ENCODE data around the gene ZNF474.
"Not testable (repeated sequence)": the region's sequence is repeated elsewhere in the genome, so short reads cannot be mapped to it uniquely, and the experiment has no call there.

ZNF474 gene

DNA sequence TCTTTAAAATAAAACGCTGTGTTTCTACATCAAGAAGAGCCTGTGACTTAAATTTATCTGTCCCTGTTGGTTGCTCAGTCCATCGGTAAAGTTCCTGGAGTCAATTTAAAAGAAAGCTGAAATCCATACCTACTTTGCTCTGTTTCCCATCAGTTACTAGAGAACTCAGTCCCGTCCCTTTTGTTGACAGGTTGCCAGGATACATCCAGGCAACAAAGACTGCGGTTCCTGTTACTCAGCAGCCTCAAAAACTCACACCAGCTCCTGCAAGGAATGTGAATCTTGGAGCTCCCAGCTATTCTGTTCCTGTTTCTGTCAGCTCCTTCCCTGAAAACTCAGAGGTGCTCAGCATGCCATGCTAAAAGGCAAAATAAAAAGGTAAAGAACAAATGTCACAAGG is at the start of gene ZNF474:
Gene ZNF474, plus strand, starts transcription at position 241 of the 400 bp plus-strand sequence. CDS start 22,445 bp downstream, outside the sequence.
- no peaks in the 10 kb centered on the region for H3K9me3 Mint-ChIP-seq (ENCODE audit: low read depth)

DNA sequence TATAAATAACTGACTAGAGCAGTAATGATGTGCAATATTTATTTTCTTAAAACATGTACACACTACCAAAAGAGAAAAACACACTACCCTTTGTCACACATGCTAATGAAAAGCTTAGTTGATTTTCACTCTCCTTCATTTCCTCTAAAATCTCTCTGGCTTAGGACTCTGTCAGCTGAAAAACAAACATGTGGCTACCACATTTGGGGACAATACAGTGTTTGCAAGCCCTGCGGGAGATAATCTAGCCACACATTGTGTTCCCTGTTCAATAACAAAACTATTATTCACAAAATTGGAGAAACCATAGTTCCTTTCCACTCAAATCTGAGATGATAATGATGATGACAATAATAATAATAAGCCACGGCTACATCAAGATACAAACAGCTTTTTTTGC is 47.8 kb upstream of the ZNF474 start:
- Mint-ChIP-seq H3K36me3 (no peaks in the 10 kb centered on the region), H3K9me3 (ENCODE audit: low read depth) (no peaks in the 10 kb centered on the region), H3K4me1 (ENCODE audit: low read depth) (peaks cover 14% of the 10 kb centered on the region), H3K27ac (no peak overlapping the region), H3K27me3 (peaks cover 25% of the 10 kb centered on the region), H3K4me3 (no peak overlapping the region)

More for the DNA sequence above, at the start of gene ZNF474:
- Mint-ChIP-seq H3K36me3 (no peaks in the 10 kb centered on the region), H3K27me3 (peaks cover 2% of the 10 kb centered on the region), H3K4me1 (ENCODE audit: low read depth) (no peaks in the 10 kb centered on the region), H3K27ac (no peak within 1 kb of the TSS), H3K4me3 (no peak within 1 kb of the TSS)

- H3K27ac Mint-ChIP-seq = no peak overlapping the region
- no peaks in the 10 kb centered on the region for H3K9me3 Mint-ChIP-seq (ENCODE audit: low read depth)
- peaks cover 15% of the 10 kb centered on the region for H3K27me3 Mint-ChIP-seq
- no peaks in the 10 kb centered on the region for H3K36me3 Mint-ChIP-seq
- H3K4me3 Mint-ChIP-seq = no peak overlapping the region
- no peaks in the 10 kb centered on the region for H3K4me1 Mint-ChIP-seq (ENCODE audit: low read depth)
These were observed 45.8 kb upstream of the ZNF474 start for GRCh38 chr5:122083535-122083934.

DNA sequence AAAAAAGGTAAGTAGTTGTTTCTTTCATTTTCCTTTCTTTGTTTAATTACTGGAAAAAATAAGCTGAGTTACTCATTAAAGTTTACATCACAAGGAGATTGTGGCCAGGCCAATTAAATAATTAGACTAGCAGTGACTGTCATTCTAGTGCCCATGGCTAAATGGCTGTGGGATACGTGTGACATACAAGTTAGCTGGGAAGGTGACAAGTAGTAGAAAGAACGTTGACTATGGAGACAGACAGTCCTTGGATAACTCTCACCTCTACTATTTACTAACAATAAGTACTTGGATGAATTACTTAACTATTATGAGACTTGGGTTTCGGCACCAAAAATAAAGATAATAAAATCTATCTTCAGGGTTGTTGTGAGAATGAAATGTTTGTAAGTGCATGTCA is 44.3 kb upstream of the ZNF474 start:
- no peak overlapping the region for H3K27ac Mint-ChIP-seq
- peaks cover 8% of the 10 kb centered on the region for H3K27me3 Mint-ChIP-seq
- H3K9me3 Mint-ChIP-seq (ENCODE audit: low read depth) = no peaks in the 10 kb centered on the region
- no peaks in the 10 kb centered on the region for H3K4me1 Mint-ChIP-seq (ENCODE audit: low read depth)
- H3K36me3 Mint-ChIP-seq = no peaks in the 10 kb centered on the region
- H3K4me3 Mint-ChIP-seq = no peak overlapping the region

GRCh38 chr5:122089096-122090013 is 40.0 kb upstream of the ZNF474 start:
- no peaks in the 10 kb centered on the region for H3K36me3 Mint-ChIP-seq
- H3K4me1 Mint-ChIP-seq (ENCODE audit: low read depth) = no peaks in the 10 kb centered on the region
- no peak overlapping the region for H3K4me3 Mint-ChIP-seq
- H3K9me3 Mint-ChIP-seq (ENCODE audit: low read depth) = no peaks in the 10 kb centered on the region
- no peak overlapping the region for H3K27ac Mint-ChIP-seq
- peaks cover 5% of the 10 kb centered on the region for H3K27me3 Mint-ChIP-seq

DNA sequence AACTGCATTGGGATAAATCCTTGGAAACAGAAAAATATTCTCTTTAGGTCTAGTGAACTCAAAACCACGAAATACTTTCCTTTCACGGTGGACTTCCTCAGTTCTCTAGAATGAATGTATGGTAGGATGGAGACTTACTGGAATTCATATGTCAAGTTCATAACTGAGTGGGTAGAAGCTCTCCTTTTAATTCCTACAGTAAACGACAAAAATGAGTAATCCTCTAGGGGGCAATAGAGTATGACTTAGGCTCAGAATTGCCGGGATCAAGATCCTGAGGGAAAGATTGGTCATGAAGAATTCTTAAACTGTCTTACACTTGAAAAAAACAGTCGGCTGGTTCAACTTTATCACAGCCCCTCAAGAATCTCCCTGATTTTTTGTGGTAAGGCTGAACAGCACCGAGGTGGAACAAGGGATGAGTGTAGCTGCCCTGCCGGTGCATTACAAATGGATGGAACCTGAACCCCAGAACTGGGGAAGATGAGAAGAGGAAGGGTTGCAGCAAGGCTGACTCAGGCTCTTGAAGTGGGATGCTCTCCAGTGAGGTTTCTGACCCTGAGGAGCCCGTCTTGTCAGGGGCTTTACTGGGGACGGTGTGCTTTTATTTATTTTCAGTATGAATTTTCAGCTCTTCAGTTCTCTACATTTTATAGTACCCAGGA is 37.3 kb upstream of the ZNF474 start:
- H3K36me3 Mint-ChIP-seq = no peaks in the 10 kb centered on the region
- peaks cover 5% of the 10 kb centered on the region for H3K27me3 Mint-ChIP-seq
- no peak overlapping the region for H3K4me3 Mint-ChIP-seq
- no peaks in the 10 kb centered on the region for H3K9me3 Mint-ChIP-seq (ENCODE audit: low read depth)
- H3K27ac Mint-ChIP-seq = no peak overlapping the region
- H3K4me1 Mint-ChIP-seq (ENCODE audit: low read depth) = no peaks in the 10 kb centered on the region

- no peak overlapping the region for H3K27ac Mint-ChIP-seq
- H3K4me3 Mint-ChIP-seq = no peak overlapping the region
- H3K36me3 Mint-ChIP-seq = no peaks in the 10 kb centered on the region
- H3K4me1 Mint-ChIP-seq (ENCODE audit: low read depth) = no peaks in the 10 kb centered on the region
- H3K9me3 Mint-ChIP-seq (ENCODE audit: low read depth) = no peaks in the 10 kb centered on the region
- peaks cover 2% of the 10 kb centered on the region for H3K27me3 Mint-ChIP-seq
These were observed 35.7 kb upstream of the ZNF474 start for GRCh38 chr5:122093415-122094180.

GRCh38 chr5:122094251-122094650 is 35.1 kb upstream of the ZNF474 start:
- not testable (repeated sequence) for H3K36me3 Mint-ChIP-seq; H3K27ac Mint-ChIP-seq; H3K27me3 Mint-ChIP-seq; H3K4me1 Mint-ChIP-seq (ENCODE audit: low read depth); H3K9me3 Mint-ChIP-seq (ENCODE audit: low read depth); H3K4me3 Mint-ChIP-seq

- Mint-ChIP-seq H3K4me3 (no peak overlapping the region), H3K36me3 (no peaks in the 10 kb centered on the region), H3K9me3 (ENCODE audit: low read depth) (no peaks in the 10 kb centered on the region), H3K4me1 (ENCODE audit: low read depth) (no peaks in the 10 kb centered on the region), H3K27me3 (no peaks in the 10 kb centered on the region), H3K27ac (no peak overlapping the region)
These were observed 34.2 kb upstream of the ZNF474 start for GRCh38 chr5:122095158-122095557.

DNA sequence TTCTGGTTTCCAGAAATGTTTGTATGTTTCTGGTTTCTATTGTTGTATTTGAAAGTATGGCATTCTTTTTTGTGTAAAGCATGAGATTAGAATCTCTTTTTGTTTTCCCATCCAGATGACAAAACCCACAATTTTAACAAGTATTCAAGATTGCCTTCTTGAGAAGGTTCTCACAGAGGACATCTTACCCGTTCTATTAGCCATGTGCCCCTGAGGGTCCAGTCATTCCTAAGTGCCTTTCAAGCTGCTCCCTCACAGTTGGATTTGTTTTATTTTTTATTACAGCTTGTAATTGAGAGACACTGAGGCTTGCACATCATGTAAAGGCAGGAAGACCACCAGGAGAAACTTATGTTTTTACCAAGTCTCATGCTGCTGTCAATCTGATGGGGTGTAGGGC is 32.0 kb upstream of the ZNF474 start:
- Mint-ChIP-seq H3K27ac (no peak overlapping the region), H3K4me3 (no peak overlapping the region), H3K4me1 (ENCODE audit: low read depth) (no peaks in the 10 kb centered on the region), H3K27me3 (no peaks in the 10 kb centered on the region), H3K9me3 (ENCODE audit: low read depth) (no peaks in the 10 kb centered on the region), H3K36me3 (no peaks in the 10 kb centered on the region)

GRCh38 chr5:122099060-122099790 is 30.1 kb upstream of the ZNF474 start:
- Mint-ChIP-seq H3K27me3 (no peaks in the 10 kb centered on the region), H3K9me3 (ENCODE audit: low read depth) (no peaks in the 10 kb centered on the region), H3K36me3 (no peaks in the 10 kb centered on the region), H3K27ac (no peak overlapping the region), H3K4me3 (no peak overlapping the region), H3K4me1 (ENCODE audit: low read depth) (no peaks in the 10 kb centered on the region)

GRCh38 chr5:122101636-122102285 is 27.6 kb upstream of the ZNF474 start:
- Mint-ChIP-seq H3K27ac (no peak overlapping the region), H3K36me3 (no peaks in the 10 kb centered on the region), H3K4me3 (no peak overlapping the region), H3K4me1 (ENCODE audit: low read depth) (no peaks in the 10 kb centered on the region), H3K9me3 (ENCODE audit: low read depth) (no peaks in the 10 kb centered on the region), H3K27me3 (peaks cover 3% of the 10 kb centered on the region)

DNA sequence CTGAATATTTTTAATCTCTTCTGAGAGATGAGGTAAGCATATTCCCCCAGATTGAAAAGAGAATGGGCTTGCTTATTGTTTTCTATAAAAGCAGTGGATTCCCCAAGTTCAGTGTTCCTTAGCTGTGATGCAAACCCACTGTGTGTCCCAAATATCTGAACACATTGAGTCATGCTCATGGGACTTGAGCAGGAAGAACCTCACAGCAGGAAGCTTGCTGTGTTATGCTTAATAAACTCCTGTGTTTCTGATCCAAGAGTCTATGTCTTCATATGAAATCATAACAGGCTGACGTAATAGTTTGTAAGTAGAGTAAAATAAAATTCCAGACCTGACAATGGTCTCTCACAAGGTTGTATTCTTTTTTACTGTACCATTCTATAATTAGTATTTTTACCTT is 26.5 kb upstream of the ZNF474 start:
- H3K27me3 Mint-ChIP-seq = peaks cover 3% of the 10 kb centered on the region
- no peak overlapping the region for H3K27ac Mint-ChIP-seq
- no peaks in the 10 kb centered on the region for H3K9me3 Mint-ChIP-seq (ENCODE audit: low read depth)
- H3K4me1 Mint-ChIP-seq (ENCODE audit: low read depth) = no peaks in the 10 kb centered on the region
- no peaks in the 10 kb centered on the region for H3K36me3 Mint-ChIP-seq
- H3K4me3 Mint-ChIP-seq = no peak overlapping the region

GRCh38 chr5:122105909-122106308 is 23.4 kb upstream of the ZNF474 start:
- peaks cover 3% of the 10 kb centered on the region for H3K27me3 Mint-ChIP-seq
- no peaks in the 10 kb centered on the region for H3K4me1 Mint-ChIP-seq (ENCODE audit: low read depth)
- H3K4me3 Mint-ChIP-seq = no peak overlapping the region
- H3K9me3 Mint-ChIP-seq (ENCODE audit: low read depth) = no peaks in the 10 kb centered on the region
- no peaks in the 10 kb centered on the region for H3K36me3 Mint-ChIP-seq
- no peak overlapping the region for H3K27ac Mint-ChIP-seq

Data from activated naive CD8-positive, alpha-beta T cell (primary cell).